SU-DHL-6 (cell line): ENCODE data around the gene ARHGAP26.

Source experiments
- CTCF ChIP-seq: fragments of 200-600 bp; sonication (generic); IDR thresholded peaks from one replicate; pipeline ENCODE4 v1.5.1; 2017; ENCODE audit warnings: antibody characterized with exemption, mild to moderate bottlenecking, low read length, moderate library complexity; ENCODE audit not compliant: insufficient read depth, poor library complexity, severe bottlenecking
- EZH2phosphoT487 ChIP-seq: fragments of 200-600 bp; sonication (generic), shearing (Covaris generic); conservative IDR thresholded peaks from 2 replicates; pipeline ENCODE4 v1.6.1; 2018; ENCODE audit warnings: mild to moderate bottlenecking, antibody characterized with exemption, low read length, moderate library complexity, mixed read lengths

DNA sequence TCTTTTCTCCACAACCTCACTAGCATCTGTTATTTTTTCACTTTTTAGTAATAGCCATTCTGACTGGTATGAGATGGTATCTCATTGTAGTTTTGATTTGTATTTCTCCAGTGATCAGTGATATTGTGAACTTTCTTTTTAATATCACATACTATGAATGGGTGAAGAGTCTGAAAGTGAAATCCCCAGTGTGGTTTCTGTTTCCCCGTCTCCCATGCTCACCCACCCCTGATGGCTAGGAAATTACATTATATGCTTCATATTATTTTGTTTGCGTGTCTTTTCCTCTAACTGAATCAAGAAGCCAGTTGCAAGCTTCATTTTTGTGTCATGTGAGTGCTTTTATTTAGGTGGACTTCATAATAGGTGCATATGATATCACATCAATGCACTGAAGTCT is 171.1 kb downstream of the ARHGAP26 start:
- TF ChIP-seq CTCF = no peak
- no peak for TF ChIP-seq EZH2phosphoT487
